Measurements from ENCODE around the gene CDYL2. TPM values are rescaled to one million over a fixed set of nuclear protein-coding genes. Genes with fewer than 3 reads are reported as not detected.

CDYL2 gene
- total and polyA plus RNA-seq, 2 donors (not counting 3 experiments of a cell fraction or from before 2014, with no cell fraction given), result 7.1 to 71.3 TPM

DNA sequence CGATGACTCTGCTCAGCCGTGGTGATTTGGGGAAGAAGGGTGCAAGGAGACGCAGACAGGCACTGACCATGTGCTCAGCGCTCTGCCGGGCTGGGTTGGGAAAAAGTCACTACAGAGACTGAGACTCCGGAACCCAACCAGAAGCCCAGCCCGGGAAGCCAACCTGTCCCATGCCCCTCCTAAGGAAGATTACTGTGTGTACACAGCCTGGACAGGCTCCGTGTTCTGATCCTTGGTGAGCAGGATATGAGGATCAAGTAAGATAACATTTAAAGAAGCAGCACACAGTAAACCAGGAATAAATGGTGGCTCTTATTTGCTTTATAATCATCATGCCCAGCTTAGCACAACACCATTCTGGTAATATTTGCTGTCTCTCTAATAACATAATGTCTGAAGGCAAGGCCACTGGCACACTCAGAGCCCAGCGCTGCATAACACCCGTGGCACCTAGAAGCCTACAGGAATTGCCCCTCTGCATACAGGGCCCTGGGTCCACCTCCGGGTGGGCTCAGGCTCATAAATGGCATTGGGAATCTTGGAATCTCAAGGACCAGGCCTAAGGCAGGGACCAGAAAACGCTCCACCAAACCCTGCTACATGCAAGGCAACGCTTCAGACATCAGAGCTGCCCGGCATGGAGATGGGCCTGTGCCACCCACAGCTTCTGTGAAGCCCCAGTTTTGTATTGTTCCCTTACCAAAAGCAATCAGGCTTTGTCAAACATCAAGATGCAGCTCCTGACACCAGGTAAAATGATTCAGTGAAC, 150.1 kb downstream of the CDYL2 start:
- H3K27ac ChIP-seq (ENCODE audit: insufficient read depth, low read depth, low read length), result no peak overlapping the region
- no peaks in the 10 kb centered on the region for H3K9me3 ChIP-seq (replicated peaks; ENCODE audit: control insufficient read depth, insufficient read depth, low read length)
- H3K9me1 ChIP-seq (replicated peaks; ENCODE audit: control insufficient read depth, extremely low read depth, insufficient read depth, low read length), result no peaks in the 10 kb centered on the region
- no peaks in the 10 kb centered on the region for H3K27me3 ChIP-seq (ENCODE audit: control insufficient read depth in 2 of 2, insufficient read depth in 2 of 2, low read length in 2 of 2)
- H3K36me3 ChIP-seq (ENCODE audit: control insufficient read depth in 2 of 2, extremely low read depth in 1 of 2, insufficient read depth in 2 of 2, low read length in 2 of 2), result peaks cover 0 to 5% of the 10 kb centered on the region in 2 experiments
- peaks cover 9% of the 10 kb centered on the region for H3K4me1 ChIP-seq (ENCODE audit: control insufficient read depth, extremely low read depth, insufficient read depth, low read length)
- CTCF ChIA-PET, result no interaction called here
- peaks cover 80% of the 10 kb centered on the region for H3K79me2 ChIP-seq (ENCODE audit: control insufficient read depth, insufficient read depth, low read length)
- H3K4me2 ChIP-seq (ENCODE audit: insufficient read depth, low read length), result no peak overlapping the region
- DNase-seq (ENCODE audit: low read depth, low spot score) (no peak), FAIRE-seq (no peak)
- no TSS peak for BruUV-seq (replicated peaks)
- POLR2A ChIA-PET, result no interaction called here
- no peak overlapping the region for H2AFZ ChIP-seq (ENCODE audit: low read depth, low read length)
- intact Hi-C loops (cut with micrococcal nuclease) (no loop called here), dilution Hi-C loops (cut with MboI; ENCODE audit: extremely low pct_ligation_motif_present, low sequenced_read_pairs) (no loop called here)
- no peak overlapping the region for H3K9ac ChIP-seq (replicated peaks; ENCODE audit: extremely low read depth, insufficient read depth, low read length)
- TF ChIP-seq, protein P1, sequence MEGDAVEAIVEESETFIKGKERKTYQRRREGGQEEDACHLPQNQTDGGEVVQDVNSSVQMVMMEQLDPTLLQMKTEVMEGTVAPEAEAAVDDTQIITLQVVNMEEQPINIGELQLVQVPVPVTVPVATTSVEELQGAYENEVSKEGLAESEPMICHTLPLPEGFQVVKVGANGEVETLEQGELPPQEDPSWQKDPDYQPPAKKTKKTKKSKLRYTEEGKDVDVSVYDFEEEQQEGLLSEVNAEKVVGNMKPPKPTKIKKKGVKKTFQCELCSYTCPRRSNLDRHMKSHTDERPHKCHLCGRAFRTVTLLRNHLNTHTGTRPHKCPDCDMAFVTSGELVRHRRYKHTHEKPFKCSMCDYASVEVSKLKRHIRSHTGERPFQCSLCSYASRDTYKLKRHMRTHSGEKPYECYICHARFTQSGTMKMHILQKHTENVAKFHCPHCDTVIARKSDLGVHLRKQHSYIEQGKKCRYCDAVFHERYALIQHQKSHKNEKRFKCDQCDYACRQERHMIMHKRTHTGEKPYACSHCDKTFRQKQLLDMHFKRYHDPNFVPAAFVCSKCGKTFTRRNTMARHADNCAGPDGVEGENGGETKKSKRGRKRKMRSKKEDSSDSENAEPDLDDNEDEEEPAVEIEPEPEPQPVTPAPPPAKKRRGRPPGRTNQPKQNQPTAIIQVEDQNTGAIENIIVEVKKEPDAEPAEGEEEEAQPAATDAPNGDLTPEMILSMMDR (IDR thresholded peaks at IDR 0.05; ENCODE audit: extremely low read depth in 1 of 2, insufficient read depth in 1 of 2, low read depth in 1 of 2, low read length in 2 of 2), result no peak
- TF ChIP-seq GATA2 (IDR thresholded peaks at IDR 0.05; ENCODE audit: insufficient read depth, insufficient read length, low read depth, low read length) (no peak), POLR2AphosphoS5 (IDR thresholded peaks at IDR 0.05; ENCODE audit: insufficient read depth, low read depth, low read length) (no peak), MYC (IDR thresholded peaks at IDR 0.05; ENCODE audit: low read depth, low read length) (no peak), EZH2 (IDR thresholded peaks at IDR 0.05; ENCODE audit: borderline replicate concordance, low read depth, low read length, severe bottlenecking) (no peak), POLR2A (IDR thresholded peaks at IDR 0.05; ENCODE audit: low read depth, low read length) (no peak), FOS (IDR thresholded peaks at IDR 0.05; ENCODE audit: borderline replicate concordance, insufficient read depth, low read length) (no peak), JUN (IDR thresholded peaks at IDR 0.05; ENCODE audit: borderline replicate concordance, insufficient read depth, insufficient read length, low read depth) (no peak)
- TF ChIP-seq, protein P2, sequence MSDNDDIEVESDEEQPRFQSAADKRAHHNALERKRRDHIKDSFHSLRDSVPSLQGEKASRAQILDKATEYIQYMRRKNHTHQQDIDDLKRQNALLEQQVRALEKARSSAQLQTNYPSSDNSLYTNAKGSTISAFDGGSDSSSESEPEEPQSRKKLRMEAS (IDR thresholded peaks at IDR 0.05; ENCODE audit: insufficient read depth, insufficient read length), result no peak
- no peak overlapping the region for H3K4me3 ChIP-seq (replicated peaks in 1 of 3; ENCODE audit: insufficient read depth in 1 of 3, low read depth in 1 of 3, low read length in 3 of 3)
- peaks cover 5% of the 10 kb centered on the region for H4K20me1 ChIP-seq (replicated peaks; ENCODE audit: control insufficient read depth, extremely low read depth, insufficient read depth, low read length)
